SK-N-MC (cell line): Measurements from ENCODE around the gene CAMKMT.

Source experiments
- EZH2 ChIP-seq: fragments of 200-600 bp; sonication (generic); IDR thresholded peaks from one replicate; pipeline ENCODE4 v1.6.1; 2017; ENCODE audit warnings: antibody characterized with exemption
- FOXP2 ChIP-seq: optimal IDR thresholded peaks from 2 replicates; pipeline ENCODE3; 2011; ENCODE audit warnings: mild to moderate bottlenecking, moderate library complexity; ENCODE audit not compliant: insufficient read depth; ENCODE audit errors: extremely low read length, control extremely low read depth
- POLR2AphosphoS5 ChIP-seq: IDR thresholded peaks from 2 replicates; pipeline ENCODE4 v1.6.1; 2012; ENCODE audit warnings: mild to moderate bottlenecking, low read depth, low read length, borderline replicate concordance

DNA sequence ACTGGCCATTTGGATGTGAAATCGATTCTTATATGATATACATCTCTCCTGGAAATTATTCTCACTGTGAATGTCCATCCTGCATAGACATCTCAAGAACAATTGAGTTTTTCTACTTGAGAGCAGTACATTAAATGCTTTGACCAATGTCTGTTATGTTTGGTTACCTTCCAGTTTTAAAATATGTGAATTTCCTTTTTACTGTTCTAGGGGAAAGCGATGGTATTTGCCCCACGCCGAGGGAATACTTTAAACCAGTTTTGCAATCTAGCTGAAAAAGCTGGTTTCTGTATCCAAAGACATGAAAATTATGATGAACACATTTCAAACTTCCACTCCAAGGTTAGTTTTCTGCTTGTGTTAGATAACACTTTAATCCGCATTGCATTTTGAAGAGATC is 404.5 kb downstream of the CAMKMT start:
- TF ChIP-seq EZH2 (no peak), POLR2AphosphoS5 (no peak), FOXP2 (no peak)
